NCI-H82 treated with DMSO at 0.1 percent for 48 hours (cell line): ENCODE data around the gene OSBPL10.
"Not testable (repeated sequence)": the region's sequence is repeated elsewhere in the genome, so short reads cannot be mapped to it uniquely, and the experiment has no call there.

Source experiments
- DNase-seq: peaks from one replicate; lab custom pipeline; 2025; ENCODE audit not compliant: unreplicated experiment; lab: John Stamatoyannopoulos, UW

Gene OSBPL10

DNA sequence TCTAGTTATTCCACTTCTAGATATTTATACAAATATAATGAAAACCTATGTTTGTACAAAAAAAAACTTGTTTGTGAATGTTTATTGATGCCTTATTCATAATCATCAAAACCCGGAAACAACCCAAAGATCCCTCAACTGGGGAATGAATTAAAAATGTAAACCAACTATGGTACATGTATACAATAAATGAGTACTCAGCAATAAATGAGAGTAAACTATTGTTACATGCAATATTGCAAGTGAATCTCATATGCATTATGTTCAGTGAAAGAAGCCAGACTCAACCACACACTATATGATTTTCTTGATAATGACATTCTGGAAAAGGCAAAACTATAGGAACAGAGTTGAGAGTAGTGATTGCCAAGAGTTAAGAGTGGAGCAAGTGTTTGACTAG, 12.8 kb upstream of the OSBPL10 start:
- no peak for DNase-seq

- DNase-seq, result not testable (repeated sequence)
Measured at GRCh38 chr3:31992995-31993394, 11.9 kb upstream of the OSBPL10 start.

DNA sequence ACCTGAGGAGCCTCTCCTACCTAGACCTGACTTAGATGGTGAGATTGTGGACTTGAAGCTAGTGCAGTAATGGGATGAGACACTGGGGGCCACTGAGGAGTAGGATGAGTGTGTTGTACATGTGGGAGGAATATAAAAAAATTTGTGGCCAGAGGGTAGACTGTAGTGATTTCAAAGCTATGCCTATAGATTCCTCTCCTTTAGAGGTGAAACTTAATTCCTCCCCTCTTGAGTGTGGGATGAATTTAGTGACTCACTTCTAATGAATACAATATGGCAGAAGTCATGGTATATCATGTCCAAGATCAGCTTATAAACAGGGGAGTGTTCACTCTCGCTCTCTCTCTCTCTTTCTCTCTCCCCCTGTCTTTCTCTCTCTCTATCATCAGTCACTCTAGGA, 7.2 kb upstream of the OSBPL10 start:
- DNase-seq, result no peak

DNA sequence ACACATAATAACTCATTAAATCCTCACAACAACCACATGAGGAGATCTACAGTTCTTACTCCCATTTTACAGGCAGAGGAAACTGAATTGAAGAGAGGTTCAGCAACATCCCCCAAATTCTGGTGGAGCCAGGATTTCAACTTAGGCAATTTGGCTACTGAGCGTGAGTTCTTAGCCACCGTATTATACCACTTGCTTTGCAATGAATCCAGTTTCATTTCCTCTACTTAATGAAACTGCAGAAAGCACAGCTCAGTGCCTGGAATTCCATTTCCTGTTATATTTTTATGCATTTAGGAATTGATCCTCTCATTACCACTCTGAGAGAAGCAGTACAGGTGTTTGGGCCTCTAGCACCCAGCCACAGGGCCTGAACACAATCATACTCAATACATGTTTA, 4.8 kb upstream of the OSBPL10 start:
- no peak for DNase-seq

- DNase-seq, result no peak
Measured at GRCh38 chr3:31984321-31984720, 3.3 kb upstream of the OSBPL10 start.

- no peak for DNase-seq
Measured at GRCh38 chr3:31980530-31981205, 394 bp downstream of the OSBPL10 start.

DNA sequence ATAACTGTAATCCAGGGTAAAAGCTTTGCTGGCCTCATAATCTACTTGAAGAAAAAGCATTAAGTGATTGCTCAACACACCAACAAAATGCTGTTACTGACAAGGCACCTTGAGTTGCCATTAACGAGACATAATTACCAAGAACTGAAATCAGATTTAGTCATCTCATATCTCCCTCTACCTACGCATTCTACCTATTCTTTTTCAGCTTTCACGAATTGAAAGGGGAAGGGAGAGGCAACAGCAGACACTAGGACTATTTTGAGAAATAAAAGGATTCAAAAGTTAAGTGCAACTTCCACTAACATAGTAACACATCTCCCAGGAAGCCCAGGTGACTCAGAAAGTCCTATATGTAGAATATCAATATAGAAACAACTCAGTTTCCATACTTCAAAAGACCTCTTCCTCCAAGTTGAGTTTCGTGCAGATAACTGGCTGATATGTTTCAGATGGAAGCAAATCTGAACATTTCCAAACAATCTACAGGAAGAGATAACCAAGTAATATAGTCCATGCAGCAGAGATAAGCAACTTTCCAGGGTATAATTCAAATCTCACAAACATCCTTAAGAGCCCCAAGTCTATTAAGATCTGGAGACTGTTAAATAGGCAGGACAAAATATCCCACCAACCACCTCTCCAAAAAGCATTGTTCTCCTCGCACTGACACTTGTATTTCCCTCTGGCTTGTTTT, 1.9 kb downstream of the OSBPL10 start:
- no peak for DNase-seq

- DNase-seq, result no peak
Measured at GRCh38 chr3:31978553-31978952, 2.5 kb downstream of the OSBPL10 start.

DNA sequence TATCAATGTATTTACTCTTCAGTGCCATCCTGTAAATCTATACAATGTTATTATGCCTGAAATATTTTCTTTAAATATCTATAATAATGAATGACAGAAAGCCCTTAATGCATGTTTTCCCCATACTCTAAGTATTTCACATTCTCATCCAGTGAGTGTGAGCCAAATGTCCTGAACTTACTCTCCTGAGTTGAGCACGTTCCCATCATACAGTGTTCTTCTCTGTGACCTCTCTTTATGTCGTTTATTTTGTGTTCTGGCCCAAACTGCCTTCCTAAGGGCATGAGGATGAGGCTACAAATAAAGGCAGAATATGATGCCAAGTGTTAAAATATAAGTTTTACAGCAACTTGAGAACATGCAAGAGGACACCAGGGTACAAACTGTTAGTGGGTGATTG, 3.3 kb downstream of the OSBPL10 start:
- DNase-seq, result no peak

- DNase-seq, result no peak
Measured at GRCh38 chr3:31976302-31976701, 4.8 kb downstream of the OSBPL10 start.

DNA sequence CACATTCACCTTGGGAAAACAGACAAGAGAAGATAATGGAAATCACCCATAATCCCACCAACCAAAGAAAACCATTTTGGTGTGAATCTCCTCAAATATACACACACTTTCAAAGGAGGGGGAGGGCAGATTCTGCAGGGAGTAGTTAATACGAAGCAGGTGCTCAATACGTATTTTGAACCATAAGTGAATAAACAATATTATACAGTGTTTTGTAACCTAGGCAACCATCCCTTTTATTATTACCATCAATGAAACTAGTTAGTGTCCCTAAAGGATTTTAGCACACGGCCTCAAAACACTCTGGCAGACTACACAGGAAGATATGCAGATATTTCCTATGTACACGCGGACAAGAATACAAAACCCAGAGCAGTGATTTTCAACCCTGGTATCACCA, 6.1 kb downstream of the OSBPL10 start:
- DNase-seq, result no peak

DNA sequence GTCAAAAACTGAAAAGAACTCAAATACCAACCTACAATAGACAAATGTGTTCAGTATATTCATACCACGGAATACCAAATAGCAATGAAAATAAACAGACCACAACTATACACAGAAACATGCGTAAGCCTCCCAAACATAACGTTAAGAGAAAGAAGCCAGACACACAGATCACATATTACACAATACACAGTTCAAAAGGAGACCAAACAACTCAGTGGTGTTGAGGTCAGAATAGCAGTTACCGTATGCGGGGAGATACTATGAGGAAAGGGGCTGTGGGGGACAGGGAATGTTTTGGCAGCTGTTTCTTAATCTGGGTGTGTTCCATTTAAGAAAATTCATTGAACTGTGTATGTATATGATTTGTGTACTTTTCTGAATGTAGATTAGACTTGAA, 6.6 kb downstream of the OSBPL10 start:
- no peak for DNase-seq

DNA sequence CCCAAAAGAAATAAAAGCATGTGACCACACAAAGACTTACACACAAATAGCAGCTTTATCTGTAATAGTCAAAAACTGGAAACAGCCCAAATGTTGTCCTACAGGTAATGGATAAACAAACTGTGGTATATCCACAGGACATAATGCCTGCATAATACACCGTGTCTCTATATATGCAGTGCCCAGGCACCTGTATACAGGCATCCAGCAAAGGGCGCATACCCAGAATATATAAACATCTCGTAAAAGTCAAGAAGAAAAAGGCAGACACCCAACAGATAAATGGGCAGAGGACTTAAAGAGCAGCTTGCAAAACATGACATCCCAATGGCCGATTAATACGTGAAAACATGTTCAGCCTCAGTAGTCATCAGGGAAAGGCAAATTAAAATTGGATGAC, 7.2 kb downstream of the OSBPL10 start:
- DNase-seq, result no peak

DNA sequence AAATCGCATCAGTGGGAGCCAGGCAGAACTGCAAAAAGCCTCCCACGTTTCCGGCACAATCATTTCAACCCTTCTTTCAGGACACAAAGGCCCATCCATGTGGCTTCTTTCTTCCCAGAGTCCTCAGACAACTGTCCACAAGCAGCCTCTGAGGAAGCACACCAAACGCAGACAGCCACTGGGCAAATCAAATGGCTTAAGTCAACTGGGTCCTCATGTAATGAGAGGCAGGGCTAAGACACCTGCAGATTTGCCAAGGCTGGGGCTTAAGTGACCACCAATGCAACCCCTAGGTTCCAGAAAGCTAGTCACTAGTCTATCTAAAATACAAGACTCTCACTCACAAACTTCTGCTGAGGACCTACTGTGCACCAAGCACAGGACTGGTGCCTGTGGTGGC, 8.0 kb downstream of the OSBPL10 start:
- no peak for DNase-seq

GRCh38 chr3:31971607-31972006, 9.5 kb downstream of the OSBPL10 start:
- no peak for DNase-seq

GRCh38 chr3:31968927-31969418, 12.1 kb downstream of the OSBPL10 start:
- DNase-seq, result no peak

DNA sequence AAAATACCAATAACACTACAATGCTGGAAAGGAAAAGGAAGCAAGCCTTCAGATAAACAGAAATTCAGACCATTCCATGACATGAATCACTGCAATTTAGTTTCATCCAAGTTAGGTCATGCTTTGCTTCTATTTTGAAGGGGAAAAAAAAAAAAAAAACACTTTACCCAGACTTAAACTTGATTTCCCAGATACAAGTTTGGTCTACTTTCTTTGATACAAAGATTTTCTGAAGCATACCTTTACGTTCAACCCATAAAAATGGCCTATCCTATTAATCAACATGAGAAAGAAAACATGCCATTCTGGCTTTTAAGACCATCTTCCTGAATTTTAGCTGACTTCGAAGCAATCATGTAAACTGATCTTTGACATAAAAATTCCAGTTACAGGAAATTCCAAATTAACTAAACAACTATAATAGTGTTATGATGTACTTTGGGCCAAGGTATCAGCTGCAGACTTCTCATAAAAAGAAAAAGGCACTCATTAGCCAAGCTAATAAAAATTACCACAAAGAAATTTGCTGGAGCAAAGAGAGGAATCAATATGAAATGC, 12.6 kb downstream of the OSBPL10 start:
- no peak for DNase-seq

- no peak for DNase-seq
Measured at GRCh38 chr3:31967592-31967991, 13.5 kb downstream of the OSBPL10 start.

GRCh38 chr3:31966978-31967591, 14.0 kb downstream of the OSBPL10 start:
- DNase-seq, result no peak

DNA sequence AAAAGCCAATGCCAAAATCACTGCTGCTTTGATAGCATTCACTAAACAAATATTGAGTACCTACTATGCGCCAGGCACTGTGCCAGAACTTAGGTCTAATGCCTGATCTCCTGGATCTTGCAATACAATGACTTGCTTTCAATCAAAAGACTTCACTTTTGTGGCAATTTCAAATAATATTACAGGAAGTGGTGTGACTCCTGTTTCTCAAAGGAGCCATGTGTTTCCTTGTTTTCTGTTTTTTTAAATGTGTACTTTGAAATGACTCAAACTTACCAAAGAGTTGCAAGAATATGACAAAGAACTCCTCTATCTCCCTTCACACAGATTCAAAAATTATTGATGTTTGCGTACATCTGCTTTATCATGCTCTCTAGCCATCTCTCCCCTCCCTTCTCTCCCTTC, 18.3 kb downstream of the OSBPL10 start:
- DNase-seq, result no peak

DNA sequence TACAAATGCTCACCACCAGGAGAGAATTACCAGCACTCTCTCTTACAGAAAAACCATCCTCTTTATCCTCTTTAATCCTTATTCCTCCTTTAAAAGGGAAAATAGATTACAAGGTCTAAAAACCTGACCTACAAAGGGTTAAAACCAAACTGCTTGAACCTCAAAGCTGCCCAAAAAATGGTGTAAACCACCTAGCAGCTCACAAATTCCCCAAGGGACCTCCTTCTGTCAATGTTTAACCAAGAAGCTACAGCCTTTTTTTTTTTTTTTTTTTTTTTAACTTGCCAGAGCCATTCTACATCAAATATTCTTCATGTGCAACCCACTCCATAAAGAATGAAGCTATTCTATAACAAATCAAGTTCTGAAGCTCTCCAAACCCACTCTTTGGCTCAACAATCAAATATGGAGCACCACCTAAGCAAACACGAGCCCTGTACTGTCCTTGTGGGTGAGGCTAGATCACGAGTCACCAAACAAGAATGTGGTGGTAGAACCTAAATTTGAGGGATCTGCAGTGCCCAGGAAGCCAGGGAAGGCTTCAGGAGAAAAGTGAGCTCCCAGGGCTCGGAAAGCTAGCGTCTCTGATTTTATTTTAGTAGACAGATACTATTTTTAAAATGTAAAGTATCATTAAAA, 20.1 kb downstream of the OSBPL10 start:
- no peak for DNase-seq
